ENCODE results near the gene ACOX3.

DNA sequence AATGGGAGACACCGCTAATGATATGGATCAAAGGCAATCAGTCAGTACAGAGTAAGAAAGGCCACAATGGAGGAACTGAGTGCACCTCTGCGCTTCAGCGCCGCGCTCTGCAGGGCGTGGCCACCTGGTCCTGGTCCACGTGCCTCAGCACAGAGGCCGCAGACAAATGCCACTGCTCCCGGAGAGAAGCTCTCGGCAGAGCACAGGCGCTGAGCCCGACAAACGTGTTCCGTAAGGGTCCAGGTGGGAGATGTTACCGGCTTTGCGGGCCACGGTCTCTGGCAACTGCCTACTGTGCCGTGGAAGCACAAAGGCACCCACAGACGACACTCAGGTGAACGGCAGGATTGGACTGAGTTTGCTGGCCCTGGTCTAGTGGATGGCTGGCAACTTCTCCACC, 68.9 kb downstream of the ACOX3 start:
- TF ChIP-seq SP1 (IDR thresholded peaks at IDR 0.05; ENCODE audit: low read depth, low read length) (no peak), EGR1 (IDR thresholded peaks at IDR 0.05; ENCODE audit: borderline replicate concordance, low read depth, low read length) (no peak), SIN3A (conservative IDR thresholded peaks at IDR 0.05 in 1 of 2, IDR thresholded peaks at IDR 0.05 in 1 of 2; ENCODE audit: low read depth in 1 of 2, low read length in 2 of 2) (no peak), CREB1 (IDR thresholded peaks at IDR 0.05) (no peak), TAF1 (IDR thresholded peaks at IDR 0.05; ENCODE audit: low read depth, low read length) (no peak), POLR2A (IDR thresholded peaks at IDR 0.05; ENCODE audit: control extremely low read depth in 1 of 2, low read depth in 2 of 2, low read length in 2 of 2) (no peak), KDM5A (IDR thresholded peaks at IDR 0.05; ENCODE audit: low read length) (no peak), EP300 (IDR thresholded peaks at IDR 0.05; ENCODE audit: borderline replicate concordance in 1 of 2, low read depth in 2 of 2, low read length in 2 of 2) (no peak), GABPA (IDR thresholded peaks at IDR 0.05; ENCODE audit: borderline replicate concordance, insufficient read depth, low read length) (no peak), EZH2 (IDR thresholded peaks at IDR 0.05; ENCODE audit: low read depth, low read length, severe bottlenecking) (no peak)
- TF ChIP-seq, protein P1, sequence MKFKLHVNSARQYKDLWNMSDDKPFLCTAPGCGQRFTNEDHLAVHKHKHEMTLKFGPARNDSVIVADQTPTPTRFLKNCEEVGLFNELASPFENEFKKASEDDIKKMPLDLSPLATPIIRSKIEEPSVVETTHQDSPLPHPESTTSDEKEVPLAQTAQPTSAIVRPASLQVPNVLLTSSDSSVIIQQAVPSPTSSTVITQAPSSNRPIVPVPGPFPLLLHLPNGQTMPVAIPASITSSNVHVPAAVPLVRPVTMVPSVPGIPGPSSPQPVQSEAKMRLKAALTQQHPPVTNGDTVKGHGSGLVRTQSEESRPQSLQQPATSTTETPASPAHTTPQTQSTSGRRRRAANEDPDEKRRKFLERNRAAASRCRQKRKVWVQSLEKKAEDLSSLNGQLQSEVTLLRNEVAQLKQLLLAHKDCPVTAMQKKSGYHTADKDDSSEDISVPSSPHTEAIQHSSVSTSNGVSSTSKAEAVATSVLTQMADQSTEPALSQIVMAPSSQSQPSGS (IDR thresholded peaks at IDR 0.05; ENCODE audit: low read length), result no peak
